ENCODE data around the gene TCF4. TPM values are rescaled to one million over a fixed set of nuclear protein-coding genes. Genes with fewer than 3 reads are reported as not detected.

The TCF4 gene
- total RNA-seq, 1 experiment from 2014 or later, result 0.42 TPM

GRCh38 chr18:55475467-55475866 is 112.5 kb downstream of the TCF4 start:
- ATAC-seq (no peak), DNase-seq (ENCODE audit: low read depth, low spot score) (no peak)
- Histone ChIP-seq H3K4me3 (replicated peaks in 1 of 2; ENCODE audit: low read depth in 1 of 2, low read length in 2 of 2) (no peak overlapping the region), H3K9ac (ENCODE audit: low read length) (no peak overlapping the region), H3K9me3 (ENCODE audit: control insufficient read depth in 1 of 2, insufficient read depth in 1 of 2, low read depth in 1 of 2, low read length in 2 of 2) (no peaks in the 10 kb centered on the region; a peak in 2 of 4 replicates), H4K20me1 (ENCODE audit: insufficient read depth) (no peaks in the 10 kb centered on the region), H2AFZ (ENCODE audit: low read depth, low read length, poor library complexity, severe bottlenecking) (no peak overlapping the region), H3K9me2 (ENCODE audit: insufficient read depth) (no peaks in the 10 kb centered on the region), H3K4me1 (ENCODE audit: control insufficient read depth in 1 of 2, insufficient read depth in 2 of 2, low read length in 2 of 2) (no peaks in the 10 kb centered on the region), H3K27me3 (ENCODE audit: insufficient read depth, low read length) (no peaks in the 10 kb centered on the region), H3K36me3 (ENCODE audit: control insufficient read depth in 1 of 2, insufficient read depth in 2 of 2, low read length in 2 of 2) (no peaks in the 10 kb centered on the region), H3K4me2 (ENCODE audit: low read length) (no peak overlapping the region), H3K27ac (ENCODE audit: low read depth, low read length) (no peak overlapping the region), H3K79me2 (ENCODE audit: insufficient read depth, low read length) (no peaks in the 10 kb centered on the region)
- intact Hi-C loops (cut with micrococcal nuclease), result no loop called here
- POLR2A ChIA-PET, result no interaction called here
- no TSS peak for BruUV-seq (replicated peaks)
- RAD21 ChIA-PET (ENCODE audit: low non-redundant PET in 1 of 2, low total read pairs in 2 of 2, uncharacterized antibody in 2 of 2, unreplicated experiment in 2 of 2), result no interaction called here
- no peak for TF ChIP-seq YY1 (IDR thresholded peaks at IDR 0.05; ENCODE audit: extremely low read depth, insufficient replicate concordance, low read depth, low read length)
- TF ChIP-seq ZNF274 (IDR thresholded peaks at IDR 0.05; ENCODE audit: low read depth, low read length), result no peak
- no peak for TF ChIP-seq POLR2AphosphoS5 (IDR thresholded peaks at IDR 0.05; ENCODE audit: low read depth, low read length)
- no peak for TF ChIP-seq CTCF (IDR thresholded peaks at IDR 0.05 in 2 of 3, conservative IDR thresholded peaks at IDR 0.05 in 1 of 3; ENCODE audit: borderline replicate concordance in 1 of 3, insufficient read depth in 1 of 3, low read depth in 2 of 3, low read length in 2 of 3)
- TF ChIP-seq REST (IDR thresholded peaks at IDR 0.05; ENCODE audit: low read depth), result no peak
- no peak for TF ChIP-seq SP1 (IDR thresholded peaks at IDR 0.05; ENCODE audit: low read depth)
- no peak for TF ChIP-seq EZH2phosphoT487 (IDR thresholded peaks at IDR 0.05; ENCODE audit: borderline replicate concordance)
- no peak for TF ChIP-seq POLR2A (IDR thresholded peaks at IDR 0.05; ENCODE audit: borderline replicate concordance, extremely low read depth, insufficient read depth, insufficient read length)
- TF ChIP-seq TCF7L2 (IDR thresholded peaks at IDR 0.05; ENCODE audit: borderline replicate concordance, extremely low read depth, insufficient read depth, insufficient read length), result no peak
- TF ChIP-seq CBX3 (IDR thresholded peaks at IDR 0.05; ENCODE audit: low read depth), result no peak
- no peak for TF ChIP-seq FOSL1 (IDR thresholded peaks at IDR 0.05; ENCODE audit: low read depth)
- no peak for TF ChIP-seq CEBPB (IDR thresholded peaks at IDR 0.05; ENCODE audit: low read depth)
- TF ChIP-seq SRF (IDR thresholded peaks at IDR 0.05; ENCODE audit: low read depth), result no peak
- TF ChIP-seq ATF3 (IDR thresholded peaks at IDR 0.05), result no peak
- no peak for TF ChIP-seq ZFX (IDR thresholded peaks at IDR 0.05)
- no peak for TF ChIP-seq EZH2 (IDR thresholded peaks at IDR 0.05)
- TF ChIP-seq MAX (IDR thresholded peaks at IDR 0.05), result no peak
- no peak for TF ChIP-seq ELF1 (IDR thresholded peaks at IDR 0.05; ENCODE audit: borderline replicate concordance, low read depth)
- no peak for TF ChIP-seq RAD21 (IDR thresholded peaks at IDR 0.05; ENCODE audit: low read depth)
- CTCF ChIA-PET, result no interaction called here
